GM21390 (cell line): ENCODE measurements around the gene PLPP2.
"Not testable (repeated sequence)": the region's sequence is repeated elsewhere in the genome, so short reads cannot be mapped to it uniquely, and the experiment has no call there.

Experiments
- ATAC-seq: cut with Tn5 transposase; IDR thresholded peaks from one replicate; pipeline ENCODE4 v1.9.1; 2021; ENCODE audit not compliant: unreplicated experiment

Gene PLPP2

DNA sequence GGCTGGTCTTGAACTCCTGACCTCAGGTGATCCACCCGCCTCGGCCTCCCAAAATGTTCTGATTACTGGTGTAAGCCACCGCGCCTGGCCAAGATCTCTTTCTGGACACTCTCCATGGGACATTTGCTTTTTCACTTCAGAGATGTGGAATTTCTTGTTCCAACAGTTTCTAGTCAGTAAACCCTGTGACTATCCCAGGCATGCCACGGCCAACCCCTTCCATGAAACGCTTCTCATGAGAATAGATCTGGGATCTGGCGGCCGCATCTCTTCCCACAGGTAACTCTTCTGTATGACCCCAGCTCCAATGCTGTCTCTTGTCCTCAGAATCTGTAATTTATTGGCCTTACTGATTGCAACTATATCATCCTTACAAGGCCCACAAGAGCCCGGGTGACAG, 16.2 kb downstream of the PLPP2 start:
- no peak for ATAC-seq

DNA sequence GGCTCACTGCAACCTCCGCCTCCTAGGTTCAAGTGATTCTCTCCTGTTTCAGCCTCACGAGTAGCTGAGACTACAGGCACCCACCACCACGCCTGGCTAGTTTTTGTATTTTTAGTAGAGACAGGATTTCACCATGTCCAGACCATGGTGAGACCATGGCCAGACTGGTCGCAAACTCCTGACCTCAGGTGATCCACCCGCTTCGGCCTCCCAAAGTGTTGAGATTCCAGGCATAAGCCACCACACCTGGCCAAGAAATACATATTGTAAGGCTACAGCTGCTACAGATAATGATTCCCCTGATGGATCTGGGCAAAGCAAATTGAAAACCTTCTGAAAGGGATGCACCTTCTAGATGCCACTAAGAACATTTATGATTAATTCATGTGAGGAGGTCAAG, 17.8 kb downstream of the PLPP2 start:
- no peak for ATAC-seq

- no peak for ATAC-seq
These were observed 19.3 kb downstream of the PLPP2 start for GRCh38 chr19:271856-272255.

GRCh38 chr19:270766-271318, 20.4 kb downstream of the PLPP2 start:
- ATAC-seq = not testable (repeated sequence)

GRCh38 chr19:269241-269640, 22.0 kb downstream of the PLPP2 start:
- ATAC-seq = no peak

GRCh38 chr19:262125-262524, 29.1 kb downstream of the PLPP2 start:
- no peak for ATAC-seq

DNA sequence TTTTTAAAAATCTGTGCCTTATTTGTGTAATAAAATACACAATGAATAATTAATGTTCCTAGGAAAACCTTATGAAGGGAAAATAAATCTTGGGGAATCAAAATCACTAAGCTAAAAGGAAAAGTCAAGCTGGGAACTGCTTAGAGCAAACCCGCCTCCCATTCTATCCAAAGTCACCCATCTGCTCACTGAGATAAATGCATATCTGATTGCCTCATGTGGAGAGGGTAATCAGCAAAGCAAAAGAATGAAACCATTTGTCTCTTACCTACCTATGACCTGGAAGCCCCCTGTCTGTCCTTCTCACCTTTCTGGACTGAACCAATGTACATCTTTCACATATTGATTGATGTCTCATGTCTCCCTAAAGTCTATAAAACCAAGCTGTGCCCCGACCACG, 34.4 kb downstream of the PLPP2 start:
- ATAC-seq = not testable (repeated sequence)

DNA sequence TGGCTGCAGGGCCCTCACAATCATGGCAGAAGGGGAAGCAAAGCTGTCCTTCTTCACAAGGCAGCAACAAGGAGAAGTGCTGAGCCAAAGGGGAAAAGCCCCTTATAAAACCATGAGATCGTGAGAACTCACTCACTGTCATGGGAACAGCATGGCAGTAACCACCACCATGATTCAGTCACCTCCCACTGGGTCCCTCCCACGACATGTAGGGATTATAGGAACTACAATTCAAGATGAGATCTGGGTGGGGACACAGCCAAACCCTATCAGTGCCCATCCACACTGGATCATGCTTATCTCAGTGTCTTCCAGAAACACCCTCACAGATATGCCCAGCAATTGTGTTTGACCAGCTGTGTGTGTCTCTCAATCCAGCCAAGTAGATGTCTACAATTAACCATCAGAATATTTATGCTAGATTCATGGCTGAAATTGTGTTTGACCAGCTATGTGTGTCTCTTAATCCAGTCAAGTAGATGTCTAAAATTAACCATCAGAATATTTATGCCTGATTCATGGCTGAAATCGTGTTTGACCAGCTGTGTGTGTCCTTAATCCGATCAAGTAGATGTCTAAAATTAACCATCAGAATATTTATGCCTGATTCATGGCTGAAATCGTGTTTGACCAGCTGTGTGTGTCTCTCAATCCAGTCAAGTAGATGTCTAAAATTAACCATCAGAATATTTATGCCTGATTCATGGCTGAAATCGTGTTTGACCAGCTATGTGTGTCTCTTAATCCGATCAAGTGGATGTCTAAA, 38.6 kb downstream of the PLPP2 start:
- not testable (repeated sequence) for ATAC-seq

- no peak for ATAC-seq
These were observed 44.7 kb downstream of the PLPP2 start for GRCh38 chr19:246551-246950.

GRCh38 chr19:245900-246299, 45.3 kb downstream of the PLPP2 start:
- not testable (repeated sequence) for ATAC-seq

- ATAC-seq = no peak
These were observed 45.7 kb downstream of the PLPP2 start for GRCh38 chr19:245457-245856.
